HL-60/S4 (cell line): ENCODE measurements around the gene SRCAP.

Experiments
- in situ Hi-C: fragments of 300-500 bp; cut with MboI; formaldehyde crosslinking; loops from 2 replicates; pipeline ENCODE4 v1.14.3; 2022; ENCODE audit warnings: low sequenced_read_pairs

Gene SRCAP

GRCh38 chr16:30728321-30728720 is 29.4 kb downstream of the SRCAP start:
- in situ Hi-C loops = no loop called here

GRCh38 chr16:30728899-30729672 is 30.1 kb downstream of the SRCAP start:
- in situ Hi-C loops = no loop called here

- in situ Hi-C loops = no loop called here
These were observed 32.4 kb downstream of the SRCAP start for GRCh38 chr16:30731411-30731810.

- in situ Hi-C loops = no loop called here
These were observed 38.2 kb downstream of the SRCAP start for GRCh38 chr16:30736995-30737793.

GRCh38 chr16:30737794-30738648 is 39.0 kb downstream of the SRCAP start:
- in situ Hi-C loops = no loop called here

- in situ Hi-C loops = no loop called here
These were observed 40.3 kb downstream of the SRCAP start for GRCh38 chr16:30738984-30739951.

GRCh38 chr16:30740364-30741251 is 41.6 kb downstream of the SRCAP start:
- in situ Hi-C loops = no loop called here

- in situ Hi-C loops = no loop called here
These were observed 42.5 kb downstream of the SRCAP start for GRCh38 chr16:30741461-30741914.

GRCh38 chr16:30743716-30744115 is 44.7 kb downstream of the SRCAP start:
- in situ Hi-C loops = no loop called here

GRCh38 chr16:30744183-30744582 is 45.2 kb downstream of the SRCAP start:
- in situ Hi-C loops = no loop called here

- in situ Hi-C loops = no loop called here
These were observed 46.1 kb downstream of the SRCAP start for GRCh38 chr16:30745082-30745481.

- in situ Hi-C loops = no loop called here
These were observed 47.7 kb downstream of the SRCAP start for GRCh38 chr16:30746638-30747175.

- in situ Hi-C loops = no loop called here
These were observed 48.4 kb downstream of the SRCAP start for GRCh38 chr16:30747331-30747730.

- in situ Hi-C loops = no loop called here
These were observed 49.0 kb downstream of the SRCAP start, which contains the start of gene PHKG2 for GRCh38 chr16:30747799-30748633. PHKG2 (plus strand) TSS chr16:30748425; CDS start chr16:30748821, 396 bp downstream.

GRCh38 chr16:30748634-30749445 is 49.9 kb downstream of the SRCAP start:
- in situ Hi-C loops = no loop called here

GRCh38 chr16:30750201-30750600 is 51.2 kb downstream of the SRCAP start:
- in situ Hi-C loops = no loop called here
